Ovary (tissue), 9 donors: Measurements from ENCODE around the gene LIME1. TPM values are rescaled to one million over a fixed set of nuclear protein-coding genes. Genes with fewer than 3 reads are reported as not detected.

Source experiments
- DNase-seq, 5 donors: peaks; one replicate each; pipeline ENCODE4 v3.0.0-alpha.2; 2019 to 2020
- H3K27ac ChIP-seq, 2 donors: fragments of 200-600 bp; one replicate each; pipeline versions ENCODE4 v1.5.1 to v1.8.0; 2019 to 2022
- H3K27me3 ChIP-seq: fragments of 200-600 bp; one replicate; pipeline ENCODE4 v1.8.0; 2022
- H3K36me3 ChIP-seq: fragments of 200-600 bp; sonication (generic); one replicate; pipeline ENCODE4 v1.5.1; 2019
- H3K4me1 ChIP-seq: one replicate; pipeline ENCODE4 v1.8.1; 2013; ENCODE audit warnings: mild to moderate bottlenecking, moderate library complexity; ENCODE audit not compliant: insufficient read depth
- H3K4me3 ChIP-seq: fragments of 200-600 bp; sonication (generic); one replicate; pipeline ENCODE4 v1.5.1; 2017
- H3K9me3 ChIP-seq, 2 donors: fragments of 200-600 bp in 1 of 2; sonication (generic) in 1 of 2; one replicate each; pipeline versions ENCODE4 v1.5.1 to v1.8.1; 2013 to 2019; ENCODE audit warnings: mild to moderate bottlenecking in 1 of 2, moderate library complexity in 1 of 2
- EP300 ChIP-seq: sonication (generic); formaldehyde crosslinking; IDR thresholded peaks from one replicate; pipeline ENCODE4 v1.6.1; 2017; ENCODE audit warnings: antibody characterized with exemption
- POLR2A ChIP-seq: fragments of 450-650 bp; IDR thresholded peaks from one replicate; pipeline ENCODE4 v1.6.1; 2017; ENCODE audit warnings: antibody characterized with exemption, mild to moderate bottlenecking, moderate library complexity
- WGBS, 3 donors: extraction: QIAGEN DNeasy Blood & Tissue Kit in 1 of 3; methylation state at CpG; one replicate each; pipeline versions ENCODE4 v1.1.5 to v1.1.7; 2013 to 2017; 5-methylcytosine and 5-hydroxymethylcytosine counted together
- intact Hi-C, 4 donors: fragments of 100-400 bp; cut with DNase I; formaldehyde crosslinking; loops; one replicate each; pipeline versions ENCODE4 v1.11.0 to v1.15.1; 2022 to 2023
- polyA plus RNA-seq, 2 donors: library from polyadenylated mRNA; stranded (reverse); fragments of 200-250 nt in 1 of 2; fragments of 350-450 nt in 1 of 2; fragmentation: Illumina TruSeq in 1 of 2; extraction: RNeasy Lipid Tissue Mini Kit (QIAGEN cat#74804) in 1 of 2; gene quantifications; one replicate each; pipeline ENCODE4 v1.2.3, GENCODE V29; 2013 to 2014
- total RNA-seq, 7 donors: library from RNA; depleted of rRNA in 2 of 7; stranded (reverse); fragments of >200 nt in 2 of 7; fragmentation: NEBNext Ultra II Directional in 3 of 7; extraction: Animal tissue kit (Norgen Biotek cat#: 25700) in 3 of 7; gene quantifications; one replicate each; pipeline versions ENCODE4 v1.1.0 to v1.2.4, GENCODE V29; 2016 to 2023
- TF ChIP-seq, protein P1 (sequence below), 3 donors: fragments of 450-650 bp in 2 of 3; fragments of 200-600 bp in 1 of 3; IDR thresholded peaks; one replicate each; pipeline versions ENCODE4 v1.5.1 to v1.8.0; 2016 to 2022; ENCODE audit warnings: antibody characterized with exemption in 3 of 3, mild to moderate bottlenecking in 1 of 3
- donor health status: DM: no; HTN: no; CAD: no; lungs with moderate emphysema.
- donor health status: DM: no; HTN: no; CAD: no.
- donor health status: Bipolar disorder and iron deficiency.
- donor health status: DM: yes; HTN: yes; CAD: no.
- donor health status: DM: no; HTN: no; CAD: no.
- donor health status: DM: yes; HTN: yes; CAD: no.

The LIME1 gene
- total and polyA plus RNA-seq, 9 donors = 0.15 to 21.6 (median 13.7) TPM

DNA sequence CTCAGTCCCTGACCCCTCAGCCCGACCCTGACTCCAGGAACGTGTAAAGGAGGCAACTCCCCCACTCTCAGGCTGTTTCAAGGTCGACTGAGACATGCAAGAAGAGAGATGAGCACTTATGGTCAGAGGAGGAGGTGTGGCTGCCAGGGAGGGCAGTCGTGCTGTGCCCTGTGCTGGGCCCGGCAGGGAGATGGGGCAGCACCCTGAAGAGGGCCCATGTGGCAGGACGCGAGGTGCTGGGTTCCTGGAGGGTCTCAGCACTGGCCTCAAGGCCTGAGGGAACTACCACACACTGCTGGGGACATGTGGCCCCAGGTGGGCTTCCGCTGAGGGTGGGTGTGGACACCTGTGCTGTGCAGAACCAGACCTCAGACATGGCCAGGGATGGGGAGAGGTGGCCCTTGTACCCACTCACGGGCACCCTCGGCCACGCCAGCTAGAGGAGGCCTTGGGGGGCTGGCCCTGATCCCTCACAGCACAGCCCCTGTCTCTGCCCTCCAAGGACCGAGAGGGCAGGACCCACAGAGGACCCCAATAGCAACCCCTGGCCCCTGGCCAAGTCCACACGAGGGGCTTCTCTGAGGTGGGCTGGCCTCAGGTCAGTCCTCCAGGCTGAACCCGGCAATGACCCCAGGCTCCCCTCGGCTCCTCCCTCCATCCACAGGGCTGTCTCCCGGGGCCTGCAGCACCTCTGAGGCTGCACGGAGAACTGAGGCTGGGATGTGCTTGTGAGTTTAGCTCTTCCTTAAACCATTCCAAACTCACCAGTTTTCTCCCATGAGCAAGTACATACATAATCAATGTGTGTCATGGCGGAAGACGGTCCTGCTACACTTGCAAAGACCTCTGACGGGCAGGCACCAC is 11.8 kb downstream of the LIME1 start:
- peak overlapping the region in 1 of 2 donors; percentile 12 for H3K27ac ChIP-seq
- intact Hi-C loops = no loop called here
- no peaks in the 10 kb centered on the region for H3K4me1 ChIP-seq
- H3K4me3 ChIP-seq = no peak overlapping the region
- TF ChIP-seq, protein P1, sequence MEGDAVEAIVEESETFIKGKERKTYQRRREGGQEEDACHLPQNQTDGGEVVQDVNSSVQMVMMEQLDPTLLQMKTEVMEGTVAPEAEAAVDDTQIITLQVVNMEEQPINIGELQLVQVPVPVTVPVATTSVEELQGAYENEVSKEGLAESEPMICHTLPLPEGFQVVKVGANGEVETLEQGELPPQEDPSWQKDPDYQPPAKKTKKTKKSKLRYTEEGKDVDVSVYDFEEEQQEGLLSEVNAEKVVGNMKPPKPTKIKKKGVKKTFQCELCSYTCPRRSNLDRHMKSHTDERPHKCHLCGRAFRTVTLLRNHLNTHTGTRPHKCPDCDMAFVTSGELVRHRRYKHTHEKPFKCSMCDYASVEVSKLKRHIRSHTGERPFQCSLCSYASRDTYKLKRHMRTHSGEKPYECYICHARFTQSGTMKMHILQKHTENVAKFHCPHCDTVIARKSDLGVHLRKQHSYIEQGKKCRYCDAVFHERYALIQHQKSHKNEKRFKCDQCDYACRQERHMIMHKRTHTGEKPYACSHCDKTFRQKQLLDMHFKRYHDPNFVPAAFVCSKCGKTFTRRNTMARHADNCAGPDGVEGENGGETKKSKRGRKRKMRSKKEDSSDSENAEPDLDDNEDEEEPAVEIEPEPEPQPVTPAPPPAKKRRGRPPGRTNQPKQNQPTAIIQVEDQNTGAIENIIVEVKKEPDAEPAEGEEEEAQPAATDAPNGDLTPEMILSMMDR (IDR thresholded peaks at IDR 0.05) = no peak
- TF ChIP-seq EP300 (no peak), POLR2A (no peak)
- H3K27me3 ChIP-seq = no peaks in the 10 kb centered on the region
- WGBS, 3 donors = 54 to 57% (median 56%) methylated on average over 14 to 20 of the region's 20 CpGs
- H3K9me3 ChIP-seq = no peaks in the 10 kb centered on the region
- peak in 1 of 5 donors; percentile 44 for DNase-seq
- H3K36me3 ChIP-seq = no peaks in the 10 kb centered on the region

DNA sequence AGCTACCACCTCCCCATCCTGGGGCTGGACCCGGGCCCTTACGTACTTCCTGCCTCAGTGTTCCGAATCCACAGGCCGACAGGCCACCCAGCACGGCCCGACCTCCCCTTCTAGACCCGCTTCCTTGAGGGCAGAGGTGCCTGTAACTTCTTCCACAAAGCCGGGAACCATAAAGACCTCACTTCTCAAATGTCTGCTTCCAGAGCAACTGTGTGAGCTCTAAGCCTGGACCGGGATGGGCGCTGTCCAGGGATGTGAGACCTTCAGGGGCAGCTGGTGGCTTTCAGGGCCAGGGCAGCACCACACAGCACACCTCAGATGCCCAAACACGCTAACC is 12.4 kb downstream of the LIME1 start:
- no peak overlapping the region for H3K27ac ChIP-seq
- DNase-seq = no peak
- H3K36me3 ChIP-seq = no peaks in the 10 kb centered on the region
- intact Hi-C loops = no loop called here
- H3K4me3 ChIP-seq = no peak overlapping the region
- H3K4me1 ChIP-seq = no peaks in the 10 kb centered on the region
- 85 to 87% (median 85%) methylated on average over 11 of the region's 11 CpGs for WGBS, 3 donors
- no peaks in the 10 kb centered on the region for H3K27me3 ChIP-seq
- TF ChIP-seq, protein P1 (IDR thresholded peaks at IDR 0.05) = no peak
- TF ChIP-seq POLR2A (no peak), EP300 (no peak)
- H3K9me3 ChIP-seq = no peaks in the 10 kb centered on the region

DNA sequence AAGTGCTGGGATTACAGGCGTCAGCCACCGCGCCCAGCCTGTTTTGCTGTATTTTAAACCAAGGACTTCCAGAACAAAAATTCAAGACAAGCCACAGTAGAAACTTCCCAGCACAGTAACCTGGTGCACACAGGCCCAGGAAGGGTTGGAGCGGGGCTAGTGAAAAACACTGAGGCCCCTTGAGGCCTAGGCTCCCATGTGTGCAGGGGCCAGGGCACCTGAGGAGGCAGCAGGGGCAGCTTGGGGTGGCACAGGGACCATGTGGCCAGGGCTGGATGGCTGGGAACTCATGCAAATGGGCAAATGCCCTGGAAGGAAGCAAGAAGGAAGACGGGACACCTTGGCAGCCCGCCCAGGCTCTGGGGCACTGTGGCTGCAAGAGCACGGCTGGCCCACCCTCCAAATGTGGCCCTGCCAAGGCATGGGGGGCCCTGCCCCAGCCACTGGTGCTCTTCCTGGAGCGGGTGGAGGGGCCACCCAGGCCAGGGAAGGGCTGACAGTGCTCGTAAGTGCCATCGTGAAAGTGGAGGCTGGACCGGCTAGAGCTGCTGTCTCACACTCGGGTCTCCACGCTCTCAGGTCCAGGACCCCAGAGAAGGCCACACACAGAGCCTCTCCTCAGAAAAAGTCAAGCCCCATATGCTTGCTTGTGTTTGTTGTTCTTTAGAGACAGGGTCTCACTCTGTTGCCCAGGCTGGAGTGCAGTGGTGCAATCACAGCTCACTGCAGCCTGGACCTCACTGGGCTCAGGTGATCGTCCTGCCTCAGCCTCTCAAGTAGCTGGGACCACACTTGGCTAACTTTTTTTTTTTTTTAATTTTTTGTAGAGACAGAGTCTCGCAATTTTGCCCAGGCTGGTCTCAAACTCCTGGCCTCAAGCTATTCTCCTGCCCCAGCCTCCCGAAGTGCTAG is 13.4 kb downstream of the LIME1 start:
- no peaks in the 10 kb centered on the region for H3K36me3 ChIP-seq
- WGBS, 3 donors = 92% methylated on average over 16 of the region's 16 CpGs
- H3K9me3 ChIP-seq = no peaks in the 10 kb centered on the region
- H3K4me3 ChIP-seq = no peak overlapping the region
- H3K27ac ChIP-seq = no peak overlapping the region
- DNase-seq = peak in 1 of 5 donors; percentile 53
- TF ChIP-seq, protein P1 (IDR thresholded peaks at IDR 0.05) = no peak
- no peak for TF ChIP-seq EP300
- H3K4me1 ChIP-seq = no peaks in the 10 kb centered on the region
- no peaks in the 10 kb centered on the region for H3K27me3 ChIP-seq
- intact Hi-C loops = no loop called here

DNA sequence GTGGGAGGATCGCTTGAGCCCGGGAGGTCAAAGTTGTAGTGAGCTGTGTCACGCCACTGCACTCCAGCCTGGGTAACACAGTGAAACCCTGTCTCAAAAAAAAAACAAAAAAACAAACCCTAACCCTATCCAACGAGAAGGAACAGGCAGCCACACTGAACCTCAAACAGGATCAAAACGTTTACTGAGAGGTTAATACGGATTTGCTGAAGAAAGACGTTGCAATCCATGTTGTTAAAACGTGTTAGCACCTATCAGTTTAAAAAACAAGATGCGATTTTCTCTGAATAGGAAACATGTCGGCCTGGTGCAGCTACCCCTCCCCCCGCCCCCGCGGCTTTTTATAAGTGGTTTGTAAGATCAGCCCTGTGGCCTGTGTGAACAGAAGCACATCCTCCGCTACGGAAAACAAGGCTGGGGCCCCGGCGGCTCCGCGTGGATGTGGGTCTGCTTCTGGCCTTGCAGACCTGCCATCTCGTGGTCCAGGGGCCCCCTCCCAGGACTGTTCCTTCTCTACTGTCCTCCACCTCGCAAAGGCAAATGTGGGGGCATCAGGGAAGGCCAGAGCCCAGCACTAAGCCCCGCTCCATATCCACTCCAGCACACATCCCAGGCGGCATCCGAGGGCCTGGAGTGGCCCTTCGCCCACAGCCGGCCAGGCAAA is 14.5 kb downstream of the LIME1 start:
- H3K4me3 ChIP-seq = no peak overlapping the region
- intact Hi-C loops = no loop called here
- WGBS, 3 donors = 72 to 76% (median 73%) methylated on average over 26 of the region's 26 CpGs
- TF ChIP-seq, protein P1 (IDR thresholded peaks at IDR 0.05) = no peak
- no peak for TF ChIP-seq EP300
- no peak for TF ChIP-seq POLR2A
- peak in 1 of 5 donors; percentile 19 for DNase-seq
- H3K27me3 ChIP-seq = no peaks in the 10 kb centered on the region
- H3K27ac ChIP-seq = no peak overlapping the region
- no peaks in the 10 kb centered on the region for H3K4me1 ChIP-seq
- H3K36me3 ChIP-seq = no peaks in the 10 kb centered on the region
- no peaks in the 10 kb centered on the region for H3K9me3 ChIP-seq
